ES-I3 (cell line): ENCODE data around the gene LIPT2.

ENCODE experiments used
- H3K36me3 ChIP-seq: 2 replicates; pipeline ENCODE4 v1.6.1; 2013; ENCODE audit warnings: mild to moderate bottlenecking, low read length, control low read depth, moderate library complexity; ENCODE audit not compliant: insufficient read depth
- H3K4me1 ChIP-seq: 2 replicates; pipeline ENCODE4 v1.6.1; 2013; ENCODE audit warnings: mild to moderate bottlenecking, control low read depth, low read length; ENCODE audit not compliant: insufficient read depth
- H3K9ac ChIP-seq: 2 replicates; pipeline ENCODE4 v1.6.1; 2013; ENCODE audit warnings: low read depth, mild to moderate bottlenecking, low read length, moderate library complexity
- H3K9me3 ChIP-seq: 2 replicates; pipeline ENCODE4 v1.6.1; 2013; ENCODE audit warnings: mild to moderate bottlenecking, low read length, moderate library complexity; ENCODE audit not compliant: control insufficient read depth, insufficient read depth

The LIPT2 gene

DNA sequence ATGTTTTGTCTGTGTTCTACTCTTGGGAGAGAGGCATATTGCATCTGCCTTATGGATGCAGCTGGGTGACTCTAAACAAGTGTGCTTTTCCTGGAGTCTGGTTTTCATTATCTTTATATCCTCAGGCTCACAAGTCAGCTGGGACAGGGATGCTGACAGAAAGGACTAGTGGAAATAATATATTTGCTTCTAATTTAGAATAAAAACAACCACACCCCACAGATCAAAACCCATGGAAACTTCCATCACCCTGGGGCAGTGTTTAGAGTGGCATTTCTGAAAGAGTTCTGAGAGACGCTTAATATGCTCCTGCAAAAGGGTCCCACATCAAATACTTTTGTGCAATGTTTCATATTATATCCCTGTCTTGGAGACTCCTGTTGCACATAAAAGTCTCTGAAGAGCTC, 47.0 kb downstream of the LIPT2 start:
- Histone ChIP-seq H3K36me3 (no peaks in the 10 kb centered on the region), H3K9ac (no peak overlapping the region), H3K4me1 (peaks cover 6% of the 10 kb centered on the region; the same call in 1 of the 2 replicates), H3K9me3 (no peaks in the 10 kb centered on the region)

DNA sequence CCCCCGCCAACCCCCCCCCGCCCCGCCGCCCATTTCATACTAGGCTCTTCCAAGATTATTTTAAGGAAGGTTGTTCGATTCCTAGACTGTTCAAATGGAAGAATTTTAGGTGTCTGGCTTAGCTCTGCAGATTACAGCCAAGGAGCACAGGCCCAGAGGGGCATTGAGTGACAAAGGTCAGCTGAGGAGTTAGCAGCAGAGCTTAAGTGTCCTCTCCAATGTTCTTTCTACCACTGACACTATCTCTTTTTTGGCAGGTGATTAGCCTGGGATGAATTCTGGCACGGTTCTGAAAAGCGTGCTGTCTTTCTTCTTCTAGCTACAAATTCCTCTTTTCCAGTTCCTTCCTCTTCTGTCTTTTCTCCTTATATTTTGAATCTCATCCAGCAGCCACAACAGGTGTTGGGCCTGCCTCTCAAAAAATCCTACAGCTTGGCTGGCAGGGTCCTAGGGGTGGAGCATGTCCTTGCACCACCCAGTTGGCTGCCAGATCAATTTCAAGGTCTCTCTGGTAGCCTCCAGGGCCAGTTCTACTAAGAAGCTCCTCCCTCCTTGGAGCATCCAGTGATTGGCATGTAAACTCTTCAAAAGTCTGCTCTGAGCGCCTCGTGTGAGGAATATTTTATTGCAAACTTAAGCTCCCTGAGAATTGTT, 49.2 kb downstream of the LIPT2 start:
- no peak overlapping the region for H3K9ac ChIP-seq
- peaks cover 6% of the 10 kb centered on the region; the same call in 1 of the 2 replicates for H3K4me1 ChIP-seq
- H3K36me3 ChIP-seq: no peaks in the 10 kb centered on the region
- no peaks in the 10 kb centered on the region for H3K9me3 ChIP-seq

DNA sequence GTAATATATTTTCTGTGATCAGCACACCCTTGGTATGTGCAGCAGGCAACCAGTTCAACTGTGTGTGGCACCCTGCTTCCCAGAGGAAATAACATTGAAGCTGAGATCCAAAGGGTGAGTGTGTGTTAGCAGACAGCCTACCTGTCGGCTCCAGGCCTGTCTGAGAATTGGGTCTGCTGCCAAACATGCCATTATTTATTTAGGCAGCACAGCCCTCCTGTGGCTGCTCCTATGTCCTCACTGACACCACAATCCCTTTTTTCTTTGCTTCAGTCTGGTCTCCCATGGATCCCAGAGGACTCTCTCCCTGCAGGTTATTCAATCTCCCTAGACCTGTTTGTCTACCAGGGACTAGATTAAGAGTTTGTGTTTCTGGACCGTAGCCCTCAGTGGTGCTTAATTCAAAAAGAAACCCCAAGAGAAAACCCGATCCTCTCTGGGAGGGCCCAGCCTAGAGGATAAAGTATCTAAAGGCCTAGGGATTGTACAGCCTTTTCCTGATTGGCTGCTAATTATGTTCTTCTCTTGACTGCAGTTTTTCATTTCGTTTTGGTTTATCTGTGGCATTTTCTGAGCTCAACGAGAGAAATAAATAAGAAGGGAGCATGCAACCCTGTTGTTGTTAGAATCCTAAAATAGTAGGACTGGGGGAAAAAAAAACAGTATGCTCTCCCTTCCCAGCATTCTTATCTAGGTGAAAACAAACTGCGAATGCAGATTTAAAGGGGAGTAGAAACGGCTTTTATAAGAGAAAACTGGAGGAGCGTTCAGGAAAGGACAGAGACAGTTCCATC, 50.3 kb downstream of the LIPT2 start:
- Histone ChIP-seq H3K9me3 (no peaks in the 10 kb centered on the region), H3K9ac (no peak overlapping the region), H3K4me1 (peaks cover 6% of the 10 kb centered on the region; the same call in 1 of the 2 replicates), H3K36me3 (no peaks in the 10 kb centered on the region)

DNA sequence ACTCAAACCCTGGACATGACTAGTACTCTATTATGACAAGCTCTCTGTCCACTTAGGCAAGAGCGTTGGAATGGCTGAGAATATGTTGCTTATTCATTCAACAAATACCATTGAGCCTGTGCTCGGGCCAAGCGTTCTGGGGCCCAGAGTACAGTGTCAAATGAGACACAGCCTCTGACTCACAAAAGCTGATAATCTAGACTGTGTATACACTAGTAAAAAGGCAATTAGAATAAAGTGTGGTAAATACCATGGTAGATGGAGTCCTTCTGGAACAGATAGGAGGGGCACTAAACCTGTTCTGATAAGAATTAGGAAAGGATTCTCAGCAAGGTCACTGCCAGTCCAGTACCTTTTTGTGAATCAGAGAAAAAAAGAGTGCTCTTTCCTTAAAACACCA, 50.9 kb downstream of the LIPT2 start:
- Histone ChIP-seq H3K9me3 (no peaks in the 10 kb centered on the region), H3K4me1 (peaks cover 6% of the 10 kb centered on the region; the same call in 1 of the 2 replicates), H3K9ac (no peak overlapping the region), H3K36me3 (no peaks in the 10 kb centered on the region)
